Measurements from ENCODE around the gene SH2D6.

DNA sequence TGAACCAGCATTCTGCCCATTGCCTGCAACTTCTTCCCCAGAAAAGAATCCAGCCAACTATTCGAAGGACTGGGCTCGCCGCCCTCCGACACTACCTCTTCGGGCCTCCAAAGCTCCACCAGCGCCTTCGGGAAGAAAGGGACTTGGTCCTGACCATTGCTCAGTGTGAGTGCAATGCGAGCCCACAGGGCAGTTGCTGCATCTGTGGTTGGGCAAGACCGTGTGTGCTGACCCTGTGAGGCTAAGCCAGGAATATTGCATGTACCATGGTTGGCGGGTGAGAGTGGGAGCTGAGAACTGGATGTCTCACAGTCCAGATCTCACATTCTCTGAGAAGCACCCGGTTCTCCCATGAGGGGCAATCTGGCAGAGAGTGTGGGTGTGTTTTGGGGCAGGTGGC is 47.5 kb upstream of the SH2D6 start:
- TF ChIP-seq ZNF311 (tag by site-specific recombination; IDR thresholded peaks at IDR 0.05; ENCODE audit: borderline replicate concordance) (no peak), PRDM1 (tag by site-specific recombination; IDR thresholded peaks at IDR 0.05) (no peak), ZNF324 (tag by site-specific recombination; IDR thresholded peaks at IDR 0.05) (no peak), KLF1 (tag by site-specific recombination; IDR thresholded peaks at IDR 0.05) (no peak)
- TF ChIP-seq, protein P1, sequence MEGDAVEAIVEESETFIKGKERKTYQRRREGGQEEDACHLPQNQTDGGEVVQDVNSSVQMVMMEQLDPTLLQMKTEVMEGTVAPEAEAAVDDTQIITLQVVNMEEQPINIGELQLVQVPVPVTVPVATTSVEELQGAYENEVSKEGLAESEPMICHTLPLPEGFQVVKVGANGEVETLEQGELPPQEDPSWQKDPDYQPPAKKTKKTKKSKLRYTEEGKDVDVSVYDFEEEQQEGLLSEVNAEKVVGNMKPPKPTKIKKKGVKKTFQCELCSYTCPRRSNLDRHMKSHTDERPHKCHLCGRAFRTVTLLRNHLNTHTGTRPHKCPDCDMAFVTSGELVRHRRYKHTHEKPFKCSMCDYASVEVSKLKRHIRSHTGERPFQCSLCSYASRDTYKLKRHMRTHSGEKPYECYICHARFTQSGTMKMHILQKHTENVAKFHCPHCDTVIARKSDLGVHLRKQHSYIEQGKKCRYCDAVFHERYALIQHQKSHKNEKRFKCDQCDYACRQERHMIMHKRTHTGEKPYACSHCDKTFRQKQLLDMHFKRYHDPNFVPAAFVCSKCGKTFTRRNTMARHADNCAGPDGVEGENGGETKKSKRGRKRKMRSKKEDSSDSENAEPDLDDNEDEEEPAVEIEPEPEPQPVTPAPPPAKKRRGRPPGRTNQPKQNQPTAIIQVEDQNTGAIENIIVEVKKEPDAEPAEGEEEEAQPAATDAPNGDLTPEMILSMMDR (tag by site-specific recombination; IDR thresholded peaks at IDR 0.05), result no peak
- TF ChIP-seq, protein P2, sequence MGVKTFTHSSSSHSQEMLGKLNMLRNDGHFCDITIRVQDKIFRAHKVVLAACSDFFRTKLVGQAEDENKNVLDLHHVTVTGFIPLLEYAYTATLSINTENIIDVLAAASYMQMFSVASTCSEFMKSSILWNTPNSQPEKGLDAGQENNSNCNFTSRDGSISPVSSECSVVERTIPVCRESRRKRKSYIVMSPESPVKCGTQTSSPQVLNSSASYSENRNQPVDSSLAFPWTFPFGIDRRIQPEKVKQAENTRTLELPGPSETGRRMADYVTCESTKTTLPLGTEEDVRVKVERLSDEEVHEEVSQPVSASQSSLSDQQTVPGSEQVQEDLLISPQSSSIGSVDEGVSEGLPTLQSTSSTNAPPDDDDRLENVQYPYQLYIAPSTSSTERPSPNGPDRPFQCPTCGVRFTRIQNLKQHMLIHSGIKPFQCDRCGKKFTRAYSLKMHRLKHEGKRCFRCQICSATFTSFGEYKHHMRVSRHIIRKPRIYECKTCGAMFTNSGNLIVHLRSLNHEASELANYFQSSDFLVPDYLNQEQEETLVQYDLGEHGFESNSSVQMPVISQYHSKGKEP (tag by site-specific recombination; IDR thresholded peaks at IDR 0.05), result no peak

All from HEK293 (cell line).